ENCODE measurements around the gene KCNMA1.
"Not testable (repeated sequence)": the region's sequence is repeated elsewhere in the genome, so short reads cannot be mapped to it uniquely, and the experiment has no call there.

Gene KCNMA1

GRCh38 chr10:77666821-77667220 lies 29.2 kb upstream of the KCNMA1 start:
- in situ Hi-C loops (cut with MboI; ENCODE audit: low pct_unique_long_range_greater_than_20kb, low sequenced_read_pairs) = no loop called here

GRCh38 chr10:77664696-77665095 lies 27.1 kb upstream of the KCNMA1 start:
- in situ Hi-C loops (cut with MboI; ENCODE audit: low pct_unique_long_range_greater_than_20kb, low sequenced_read_pairs) = no loop called here
- no peak for DNase-seq

More at GRCh38 chr10:77666821-77667220, 29.2 kb upstream of the KCNMA1 start:
- no peak for DNase-seq

DNA sequence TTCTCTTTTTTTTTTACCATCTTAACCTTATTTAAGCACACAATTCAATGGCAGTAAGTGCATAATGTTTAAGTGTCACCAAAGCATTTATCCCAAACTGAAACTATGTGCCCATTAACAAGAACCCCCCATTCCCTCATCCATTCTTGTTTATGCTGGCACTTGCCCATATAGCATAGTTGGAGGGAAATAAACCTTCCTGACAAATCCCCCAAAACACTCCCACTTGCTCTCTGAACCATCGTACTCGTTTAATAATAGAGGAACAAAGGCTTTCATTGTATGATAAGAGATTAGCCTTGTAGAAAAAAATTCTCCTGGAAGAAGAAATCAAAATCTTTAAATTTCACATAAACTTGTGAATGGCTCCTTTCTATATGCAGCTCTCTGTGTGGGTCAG lies 26.4 kb upstream of the KCNMA1 start:
- no peak for DNase-seq
- in situ Hi-C loops (cut with MboI; ENCODE audit: low pct_unique_long_range_greater_than_20kb, low sequenced_read_pairs) = no loop called here

- no peak for DNase-seq
- in situ Hi-C loops (cut with MboI; ENCODE audit: low pct_unique_long_range_greater_than_20kb, low sequenced_read_pairs) = no loop called here
These were observed 24.1 kb upstream of the KCNMA1 start for GRCh38 chr10:77661674-77662073.

DNA sequence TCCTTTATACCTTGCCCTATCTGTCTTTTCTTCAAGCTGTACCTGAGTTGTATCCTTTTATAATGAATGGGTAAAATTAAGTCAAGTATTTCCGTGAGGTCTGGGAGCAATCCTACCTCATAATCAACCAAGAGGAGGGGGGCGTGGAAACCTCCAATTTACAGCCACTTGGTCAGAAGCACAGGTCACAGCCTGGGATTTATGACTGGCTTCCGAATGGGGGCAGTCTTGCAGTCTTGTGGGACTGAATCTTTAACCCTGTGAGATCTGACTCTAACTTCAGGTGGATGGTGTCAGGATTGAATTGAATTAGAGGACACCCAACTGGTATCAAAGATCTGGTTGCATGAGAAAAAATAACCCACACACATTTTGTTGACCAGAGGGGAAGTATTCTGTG lies 23.5 kb upstream of the KCNMA1 start:
- in situ Hi-C loops (cut with MboI; ENCODE audit: low pct_unique_long_range_greater_than_20kb, low sequenced_read_pairs) = no loop called here
- no peak for DNase-seq

DNA sequence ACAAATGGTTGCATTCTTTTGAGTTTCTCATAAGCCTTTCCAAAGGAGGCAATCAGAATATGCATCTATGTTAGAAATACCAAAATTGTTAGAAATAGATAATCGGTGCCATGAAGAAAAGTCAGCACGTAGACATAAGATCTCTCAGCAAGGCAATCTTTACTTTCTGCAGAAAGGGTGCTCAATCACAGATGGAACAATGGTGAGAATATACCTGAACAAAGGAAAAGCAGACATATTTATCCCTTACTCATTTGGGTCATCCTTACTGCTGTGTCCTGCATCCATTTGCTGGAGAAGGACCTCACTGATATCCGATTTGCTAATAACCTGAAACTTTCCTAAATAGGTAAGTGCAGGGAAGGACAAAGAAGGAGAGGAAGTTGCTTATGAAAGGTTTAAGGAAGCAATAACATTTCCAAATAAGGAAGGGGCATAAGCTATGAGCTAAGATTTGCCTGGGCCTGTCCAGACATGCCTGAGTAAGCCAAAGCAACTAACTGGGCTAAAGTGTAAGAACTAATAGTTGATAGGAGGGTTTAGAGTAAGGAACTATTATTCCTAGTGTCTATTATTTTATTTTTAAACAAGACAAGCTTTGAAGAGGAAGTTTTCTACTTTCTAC lies 21.6 kb upstream of the KCNMA1 start:
- in situ Hi-C loops (cut with MboI; ENCODE audit: low pct_unique_long_range_greater_than_20kb, low sequenced_read_pairs) = not testable (repeated sequence)
- DNase-seq = peak; percentile 23

DNA sequence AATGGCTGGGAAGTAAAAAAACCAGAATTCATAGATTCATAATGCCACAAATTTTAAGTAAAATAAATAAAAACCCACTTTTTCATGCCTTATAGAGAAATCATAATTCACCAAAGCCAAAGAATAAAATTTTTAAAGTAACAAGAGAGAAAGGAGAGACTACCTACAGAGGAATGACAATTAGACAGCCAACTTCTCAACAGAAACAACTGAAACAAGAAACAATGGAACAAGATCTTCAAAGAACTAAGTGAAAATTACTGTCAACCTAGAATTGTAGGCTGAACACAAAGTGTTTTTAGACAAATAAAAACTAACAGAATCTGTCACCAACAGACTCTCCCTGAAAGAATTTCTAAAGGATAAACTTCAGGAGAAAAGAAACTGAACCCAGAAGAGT lies 15.6 kb upstream of the KCNMA1 start:
- in situ Hi-C loops (cut with MboI; ENCODE audit: low pct_unique_long_range_greater_than_20kb, low sequenced_read_pairs) = no loop called here
- DNase-seq = no peak

DNA sequence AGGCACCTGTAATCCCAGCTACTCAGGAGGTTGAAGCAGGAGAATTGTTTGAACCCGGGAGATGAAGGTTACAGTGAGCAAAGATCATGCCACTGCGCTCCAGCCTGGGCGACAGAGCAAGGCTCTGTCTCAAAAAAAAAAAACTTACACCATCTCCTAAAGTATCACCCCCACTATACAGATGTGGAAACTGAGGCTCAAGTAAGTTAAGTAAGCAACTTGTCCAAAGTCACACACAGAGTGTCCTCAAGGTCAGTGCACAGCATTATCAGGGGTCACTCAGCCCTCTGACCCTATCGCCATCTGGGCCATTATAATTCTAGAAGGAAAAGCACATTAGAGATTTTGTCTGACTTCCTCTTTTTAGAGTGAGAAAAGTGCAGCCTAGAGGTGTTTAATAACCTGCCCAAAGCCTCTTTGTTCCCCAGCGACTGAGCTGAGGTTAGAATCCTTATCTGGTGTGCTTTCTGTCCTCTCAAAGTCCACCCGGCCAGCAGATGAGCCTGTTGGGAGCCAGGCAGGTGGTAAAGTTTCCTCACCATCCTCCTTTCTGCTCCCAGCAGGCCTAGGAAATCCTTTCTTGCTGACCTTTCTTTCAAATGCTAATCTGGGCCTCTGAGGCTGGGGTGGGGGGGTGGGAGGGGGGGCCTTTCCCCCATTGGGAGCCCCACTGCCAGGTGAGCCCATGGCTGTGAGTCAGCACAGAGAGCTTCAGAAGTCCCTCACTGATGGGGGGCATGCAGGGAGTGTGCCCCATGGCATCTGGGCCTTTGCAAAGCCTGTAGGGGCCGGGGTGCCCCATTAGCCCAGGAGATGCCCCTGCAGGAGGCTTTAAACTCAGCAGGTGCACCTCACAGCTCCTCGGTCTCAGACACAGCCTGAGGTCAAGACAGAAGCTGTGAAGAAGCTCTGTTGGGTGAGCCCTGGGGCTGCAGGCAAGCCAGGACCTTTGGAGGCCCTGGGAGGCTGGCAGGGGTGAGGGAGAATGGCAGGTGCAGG lies 12.0 kb upstream of the KCNMA1 start:
- no peak for DNase-seq
- in situ Hi-C loops (cut with MboI; ENCODE audit: low pct_unique_long_range_greater_than_20kb, low sequenced_read_pairs) = loop anchor here (10.0 kb wide), 1 partner anchor 475 kb away; no protein-coding TSS in a partner anchor

GRCh38 chr10:77648472-77648871 lies 10.9 kb upstream of the KCNMA1 start:
- in situ Hi-C loops (cut with MboI; ENCODE audit: low pct_unique_long_range_greater_than_20kb, low sequenced_read_pairs) = loop anchor here (10.0 kb wide), 1 partner anchor 474 kb away; no protein-coding TSS in a partner anchor
- no peak for DNase-seq

DNA sequence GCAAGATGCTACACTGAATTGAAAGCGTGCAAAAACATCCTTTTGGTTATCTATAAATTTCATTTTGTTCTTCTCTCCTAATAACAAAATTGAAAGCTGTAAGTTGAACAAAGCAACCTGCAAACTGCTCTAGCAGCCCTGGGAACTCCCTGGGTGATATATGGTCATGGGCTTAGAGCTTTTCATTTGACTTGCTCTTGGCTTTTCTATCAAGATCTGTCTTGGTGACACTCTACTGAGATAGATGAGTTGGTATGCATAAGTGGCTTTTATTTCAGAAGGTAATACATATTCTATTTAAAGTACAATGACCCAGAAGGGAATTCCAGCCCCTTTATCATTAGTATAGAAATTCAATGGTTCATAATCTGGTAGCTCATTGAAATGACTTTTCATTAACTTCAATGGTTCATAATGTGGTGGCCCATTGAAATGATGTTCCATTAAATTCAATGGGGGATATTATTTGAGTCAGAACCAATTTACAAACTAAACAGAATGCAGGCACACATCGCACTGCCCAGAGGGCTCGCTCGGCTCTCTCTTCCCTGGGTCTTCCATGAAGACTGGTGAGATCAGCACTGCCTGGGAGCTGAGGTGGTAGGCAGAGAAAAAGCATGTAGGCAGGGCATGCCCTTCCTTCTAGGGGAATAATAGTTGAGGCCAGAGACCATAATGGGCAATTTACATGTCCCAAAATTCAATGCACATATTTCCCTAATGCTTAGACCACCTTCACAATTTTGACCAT lies 10.1 kb upstream of the KCNMA1 start:
- DNase-seq = no peak
- in situ Hi-C loops (cut with MboI; ENCODE audit: low pct_unique_long_range_greater_than_20kb, low sequenced_read_pairs) = loop anchor here (10.0 kb wide), 1 partner anchor 473 kb away; no protein-coding TSS in a partner anchor

DNA sequence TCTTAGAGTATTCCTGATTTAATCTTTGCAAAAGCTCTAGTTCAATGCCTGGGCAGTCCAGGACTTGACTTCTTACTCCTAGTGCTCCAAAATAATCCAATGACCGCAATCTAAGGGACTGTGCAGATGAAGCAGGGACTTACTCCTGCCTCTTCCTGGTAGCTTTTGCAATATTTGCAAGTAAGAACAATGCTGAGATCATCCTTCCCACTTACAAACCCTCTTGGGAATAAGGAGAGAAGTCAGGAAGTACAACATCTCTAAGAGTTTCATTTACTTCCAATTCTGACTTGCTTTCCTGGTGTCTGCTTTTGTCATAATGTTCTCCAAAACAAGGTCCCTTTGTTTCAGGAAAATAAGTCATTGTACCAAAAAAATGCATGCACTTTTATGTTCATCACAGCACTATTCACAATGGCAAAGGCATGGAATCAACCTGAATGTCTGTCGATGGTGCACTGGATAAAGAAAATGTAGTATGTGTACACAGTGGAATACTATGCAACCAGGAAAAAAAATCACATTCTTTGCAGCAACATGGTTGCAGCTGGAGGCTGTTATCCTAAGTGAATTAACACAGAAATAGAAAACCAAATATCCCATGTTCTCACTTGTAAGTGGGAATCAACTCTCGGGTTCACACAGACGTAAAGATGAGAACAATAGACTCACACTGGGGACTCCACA lies 7.1 kb upstream of the KCNMA1 start:
- DNase-seq = no peak
- in situ Hi-C loops (cut with MboI; ENCODE audit: low pct_unique_long_range_greater_than_20kb, low sequenced_read_pairs) = loop anchor here (10.0 kb wide), 1 partner anchor 470 kb away; no protein-coding TSS in a partner anchor

- peak; percentile 45 for DNase-seq
These were observed 6.3 kb upstream of the KCNMA1 start for GRCh38 chr10:77643795-77644468.

GRCh38 chr10:77641788-77642397 lies 4.3 kb upstream of the KCNMA1 start:
- in situ Hi-C loops (cut with MboI; ENCODE audit: low pct_unique_long_range_greater_than_20kb, low sequenced_read_pairs) = loop anchor here (10.0 kb wide), 1 partner anchor 467 kb away; no protein-coding TSS in a partner anchor
- peak; percentile 69 for DNase-seq

More at GRCh38 chr10:77643795-77644468, 6.3 kb upstream of the KCNMA1 start:
- in situ Hi-C loops (cut with MboI; ENCODE audit: low pct_unique_long_range_greater_than_20kb, low sequenced_read_pairs) = loop anchor here (10.0 kb wide), 1 partner anchor 469 kb away; no protein-coding TSS in a partner anchor

DNA sequence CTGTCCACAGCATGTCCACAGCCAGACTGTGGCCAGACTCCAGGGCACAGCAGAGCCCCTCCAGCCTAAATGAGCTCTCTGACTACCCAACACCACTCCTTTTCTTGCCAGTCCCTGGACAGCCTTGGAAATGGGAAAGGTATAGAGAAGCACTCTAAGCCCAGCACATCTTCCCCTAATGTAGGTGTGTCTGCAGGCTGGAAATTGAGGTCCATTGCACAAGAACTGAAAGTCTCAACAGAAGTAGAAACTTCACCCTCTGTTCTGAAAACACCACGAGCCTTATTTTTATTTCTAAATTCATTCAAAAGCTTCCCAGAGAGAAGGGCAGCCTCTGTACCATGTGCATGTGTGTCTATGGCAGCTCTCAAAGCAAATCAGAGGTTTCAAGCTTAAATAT lies 3.7 kb upstream of the KCNMA1 start:
- no peak for DNase-seq
- in situ Hi-C loops (cut with MboI; ENCODE audit: low pct_unique_long_range_greater_than_20kb, low sequenced_read_pairs) = loop anchor here (10.0 kb wide), 1 partner anchor 467 kb away; no protein-coding TSS in a partner anchor

GRCh38 chr10:77640167-77640566 lies 2.6 kb upstream of the KCNMA1 start:
- no peak for DNase-seq
- in situ Hi-C loops (cut with MboI; ENCODE audit: low pct_unique_long_range_greater_than_20kb, low sequenced_read_pairs) = loop anchor here (10.0 kb wide), 1 partner anchor 465 kb away; no protein-coding TSS in a partner anchor

- in situ Hi-C loops (cut with MboI; ENCODE audit: low pct_unique_long_range_greater_than_20kb, low sequenced_read_pairs) = loop anchor here (10.0 kb wide), 1 partner anchor 465 kb away; no protein-coding TSS in a partner anchor
These were observed 2.1 kb upstream of the KCNMA1 start for GRCh38 chr10:77639756-77640155.

DNA sequence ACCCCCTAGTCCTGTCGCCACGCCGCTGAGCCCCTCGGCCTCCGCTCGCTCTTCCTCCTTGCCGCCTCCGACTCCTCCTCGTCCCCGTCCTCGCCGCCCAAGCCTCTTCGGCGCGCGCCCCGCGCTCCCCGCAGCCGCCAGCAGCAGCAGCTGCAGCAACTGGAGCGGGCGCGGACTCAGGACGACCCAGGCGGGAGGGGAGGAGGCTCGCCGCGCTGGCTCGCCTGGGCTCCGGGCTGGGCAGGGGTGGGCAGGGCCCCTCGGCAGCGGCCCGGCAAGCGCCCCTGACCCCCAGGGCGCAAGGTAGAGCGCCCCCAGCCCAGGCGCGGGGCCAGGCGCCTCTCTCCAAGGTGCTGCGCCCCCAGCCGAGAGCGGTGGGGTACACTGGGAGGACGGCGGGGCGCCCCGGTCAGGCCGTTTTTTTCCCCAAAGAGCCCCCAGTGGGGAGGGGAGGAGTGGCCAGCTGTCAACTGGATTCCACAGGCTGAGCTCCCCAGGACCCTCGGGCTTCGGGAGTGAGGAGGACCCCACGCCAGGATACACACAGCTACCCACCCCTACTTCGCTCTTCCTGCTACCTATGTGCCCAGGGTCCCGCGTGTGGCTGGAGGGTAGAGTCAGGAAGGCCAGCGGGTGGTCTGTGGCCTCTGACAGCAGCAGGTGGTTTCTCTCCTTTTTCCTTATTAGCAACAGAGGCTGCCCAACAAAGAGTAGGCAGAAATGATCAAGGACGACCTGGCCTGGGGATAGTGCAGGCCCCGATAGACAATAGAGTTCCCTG lies 903 bp upstream of the KCNMA1 start:
- in situ Hi-C loops (cut with MboI; ENCODE audit: low pct_unique_long_range_greater_than_20kb, low sequenced_read_pairs) = no loop called here
- DNase-seq = no peak

More at GRCh38 chr10:77639756-77640155, 2.1 kb upstream of the KCNMA1 start:
- DNase-seq = no peak
